NK-92 treated with Interleukin-12 subunit alpha and Interleukin-12 subunit beta, amount 100 ng/mL, for 24 hours (cell line): ENCODE measurements around the gene AGPS.
"Not testable (repeated sequence)": the region's sequence is repeated elsewhere in the genome, so short reads cannot be mapped to it uniquely, and the experiment has no call there.

Source experiments
- DNase-seq: peaks from one replicate; lab custom pipeline; 2025; lab: John Stamatoyannopoulos, UW

Gene AGPS

GRCh38 chr2:177530561-177530960 is 138.0 kb downstream of the AGPS start:
- DNase-seq = no peak

GRCh38 chr2:177531706-177532105 is 139.1 kb downstream of the AGPS start:
- no peak for DNase-seq

GRCh38 chr2:177532567-177532966 is 140.0 kb downstream of the AGPS start:
- DNase-seq = no peak

GRCh38 chr2:177533253-177533652 is 140.7 kb downstream of the AGPS start:
- no peak for DNase-seq

GRCh38 chr2:177535000-177535399 is 142.4 kb downstream of the AGPS start:
- DNase-seq = no peak

GRCh38 chr2:177535958-177536504 is 143.5 kb downstream of the AGPS start:
- DNase-seq = no peak

- DNase-seq = no peak
Measured at GRCh38 chr2:177537213-177537612, 144.6 kb downstream of the AGPS start.

- DNase-seq = no peak
Measured at GRCh38 chr2:177537636-177538035, 145.1 kb downstream of the AGPS start.

GRCh38 chr2:177538323-177538722 is 145.8 kb downstream of the AGPS start:
- DNase-seq = no peak

GRCh38 chr2:177540283-177540682 is 147.7 kb downstream of the AGPS start:
- no peak for DNase-seq

GRCh38 chr2:177541258-177541991 is 148.9 kb downstream of the AGPS start:
- DNase-seq = no peak

GRCh38 chr2:177542396-177542795 is 149.8 kb downstream of the AGPS start:
- no peak for DNase-seq

- no peak for DNase-seq
Measured at GRCh38 chr2:177543007-177543760, 150.6 kb downstream of the AGPS start.

GRCh38 chr2:177545143-177545542 is 152.6 kb downstream of the AGPS start:
- DNase-seq = no peak

- DNase-seq = no peak
Measured at GRCh38 chr2:177545981-177546585, 153.5 kb downstream of the AGPS start.

GRCh38 chr2:177547122-177547521 is 154.5 kb downstream of the AGPS start:
- DNase-seq = no peak

- no peak for DNase-seq
Measured at GRCh38 chr2:177547772-177548171, 155.2 kb downstream of the AGPS start.

- DNase-seq = no peak
Measured at GRCh38 chr2:177548636-177549035, 156.1 kb downstream of the AGPS start.

GRCh38 chr2:177549171-177549570 is 156.6 kb downstream of the AGPS start:
- no peak for DNase-seq

GRCh38 chr2:177550264-177551200 is 158.0 kb downstream of the AGPS start:
- no peak for DNase-seq

- DNase-seq = not testable (repeated sequence)
Measured at GRCh38 chr2:177551360-177551759, 158.8 kb downstream of the AGPS start.

GRCh38 chr2:177551989-177552421 is 159.4 kb downstream of the AGPS start:
- no peak for DNase-seq
